GM23338 (cell line): ENCODE results near the gene ADM2. TPM values are rescaled to one million over a fixed set of nuclear protein-coding genes. Genes with fewer than 3 reads are reported as not detected.

Experiments used
- ATAC-seq: fragments of 200-7000 bp; cut with Tn5 transposase; 3 replicates; pipeline ENCODE4 v1.9.1; 2020
- DNase-seq: peaks from one replicate; pipeline ENCODE4 v3.0.0-alpha.2; 2015; ENCODE audit warnings: low spot score
- H2AFZ ChIP-seq: fragments of 200-600 bp; sonication (generic); 2 replicates; pipeline ENCODE4 v1.8.0; 2016; ENCODE audit warnings: antibody characterized with exemption, mild to moderate bottlenecking, moderate library complexity
- H3F3A ChIP-seq: fragments of 200-600 bp; sonication (generic); replicated peaks from 2 replicates; pipeline ENCODE4 v1.8.0; 2017; ENCODE audit warnings: antibody characterized with exemption, mixed run types, low read depth
- H3K27ac ChIP-seq: fragments of 200-600 bp; sonication (generic); 2 replicates; pipeline ENCODE4 v1.6.1; 2016; ENCODE audit warnings: low read depth
- H3K27me3 ChIP-seq: fragments of 200-600 bp; sonication (generic); 2 replicates; pipeline ENCODE4 v1.8.0; 2016; ENCODE audit warnings: mild to moderate bottlenecking, mixed run types, moderate library complexity; ENCODE audit not compliant: insufficient read depth
- H3K36me3 ChIP-seq: fragments of 200-600 bp; sonication (generic); 2 replicates; pipeline ENCODE4 v1.8.0; 2016; ENCODE audit warnings: mild to moderate bottlenecking; ENCODE audit not compliant: insufficient read depth
- H3K4me1 ChIP-seq: fragments of 200-600 bp; sonication (generic); 2 replicates; pipeline ENCODE4 v1.8.0; 2016; ENCODE audit warnings: mild to moderate bottlenecking, moderate library complexity; ENCODE audit not compliant: insufficient read depth
- H3K4me2 ChIP-seq: fragments of 200-600 bp; sonication (generic); 2 replicates; pipeline ENCODE4 v1.7.1; 2017; ENCODE audit warnings: mixed run types
- H3K4me3 ChIP-seq: fragments of 200-600 bp; sonication (generic); 2 replicates; pipeline ENCODE4 v1.6.1; 2016; ENCODE audit warnings: mixed run types
- H3K79me2 ChIP-seq: fragments of 200-600 bp; sonication (generic); replicated peaks from 2 replicates; pipeline ENCODE4 v1.8.0; 2017; ENCODE audit warnings: mild to moderate bottlenecking; ENCODE audit not compliant: insufficient read depth
- H3K9me2 ChIP-seq: fragments of 200-600 bp; sonication (generic); 2 replicates; pipeline ENCODE4 v1.8.0; 2017; ENCODE audit not compliant: insufficient read depth
- H4K20me1 ChIP-seq: fragments of 200-600 bp; sonication (generic); replicated peaks from 2 replicates; pipeline ENCODE4 v1.8.0; 2017; ENCODE audit warnings: mild to moderate bottlenecking; ENCODE audit not compliant: insufficient read depth
- H3K27ac Mint-ChIP-seq: 2 replicates; pipeline ENCODE4 v1.8.0; 2020; ENCODE audit warnings: inconsistent platforms, mild to moderate bottlenecking, moderate library complexity, mixed read lengths
- H3K27me3 Mint-ChIP-seq: 3 replicates; pipeline ENCODE4 v1.8.0; 2022; ENCODE audit warnings: low read depth, mild to moderate bottlenecking, moderate library complexity, mixed read lengths, inconsistent platforms; ENCODE audit not compliant: insufficient read depth, poor library complexity
- H3K36me3 Mint-ChIP-seq: 3 replicates; pipeline ENCODE4 v1.8.0; 2021; ENCODE audit warnings: low read depth, mild to moderate bottlenecking, inconsistent platforms, moderate library complexity, mixed read lengths
- H3K4me1 Mint-ChIP-seq: 3 replicates; pipeline ENCODE4 v1.8.0; 2020; ENCODE audit warnings: mild to moderate bottlenecking, inconsistent platforms, mixed read lengths
- H3K4me3 Mint-ChIP-seq: 3 replicates; pipeline ENCODE4 v1.8.0; 2021; ENCODE audit warnings: moderate library complexity, mild to moderate bottlenecking, inconsistent platforms, mixed read lengths
- H3K9me3 Mint-ChIP-seq: 3 replicates; pipeline ENCODE4 v1.8.0; 2020; ENCODE audit warnings: moderate library complexity, mild to moderate bottlenecking, inconsistent platforms, mixed read lengths
- CREB1 ChIP-seq: fragments of 250-450 bp; sonication (Bioruptor Pico); IDR thresholded peaks from 2 replicates; pipeline ENCODE4 v1.5.0; 2020; ENCODE audit warnings: low read depth, mild to moderate bottlenecking, moderate library complexity
- EZH2phosphoT487 ChIP-seq: fragments of 200-600 bp; sonication (generic); IDR thresholded peaks from one replicate; pipeline ENCODE4 v1.8.1; 2018; ENCODE audit warnings: antibody characterized with exemption; ENCODE audit not compliant: unreplicated experiment
- JUNB ChIP-seq: IDR thresholded peaks from one replicate; pipeline ENCODE4 v1.6.1; 2016; ENCODE audit warnings: antibody characterized with exemption; ENCODE audit not compliant: unreplicated experiment
- NANOG ChIP-seq: IDR thresholded peaks from 2 replicates; pipeline ENCODE4 v1.6.1; 2016; ENCODE audit warnings: antibody characterized with exemption, borderline replicate concordance
- POLR2AphosphoS5 ChIP-seq: IDR thresholded peaks from 2 replicates; pipeline ENCODE4 v1.6.1; 2016; ENCODE audit warnings: antibody characterized with exemption, low read depth
- STAT1 ChIP-seq: IDR thresholded peaks from one replicate; pipeline ENCODE4 v1.6.1; 2016; ENCODE audit warnings: antibody characterized with exemption; ENCODE audit not compliant: unreplicated experiment
- ZNF114 ChIP-seq: fragments of 250-450 bp; sonication (Bioruptor Pico); IDR thresholded peaks from 2 replicates; pipeline ENCODE4 v1.5.0; 2020; ENCODE audit warnings: mild to moderate bottlenecking, moderate library complexity
- ZNF331 ChIP-seq: fragments of 250-450 bp; sonication (Bioruptor Pico); IDR thresholded peaks from 2 replicates; pipeline ENCODE4 v1.5.0; 2020; ENCODE audit warnings: low read depth, mild to moderate bottlenecking, moderate library complexity
- polyA plus RNA-seq: library from polyadenylated mRNA; unstranded; fragments of >200 nt; fragmentation: Nextera tagmentation; extraction: Ambion mirVana; gene quantifications from 2 replicates; pipeline ENCODE4 v1.2.1, GENCODE V29; 2016
- total RNA-seq: library from RNA; depleted of rRNA; stranded (reverse); fragments of >200 nt; shearing (Covaris generic); gene quantifications from 2 replicates; pipeline ENCODE4 v1.2.3, GENCODE V29; 2014
- TF ChIP-seq, protein P1 (sequence below), 2 experiments: fragments of 200-600 bp in 1 of 2; sonication (generic) in 1 of 2; conservative IDR thresholded peaks; 2 replicates each; pipeline versions ENCODE4 v1.5.1 to v1.6.1; 2016 to 2017; ENCODE audit warnings: antibody characterized with exemption in 2 of 2, low read depth in 2 of 2, mild to moderate bottlenecking in 2 of 2, moderate library complexity in 1 of 2
- TF ChIP-seq, protein P2 (sequence below): IDR thresholded peaks from 2 replicates; pipeline ENCODE4 v1.6.1; 2016; ENCODE audit warnings: antibody characterized with exemption

Gene ADM2
- total and polyA plus RNA-seq, 2 experiments from 2014 or later: 3.3 to 7.1 TPM

GRCh38 chr22:50488886-50489285, 7.5 kb downstream of the ADM2 start:
- ATAC-seq: no peak
- H3K36me3 ChIP-seq: no peaks in the 10 kb centered on the region
- H3K4me1 ChIP-seq: no peaks in the 10 kb centered on the region
- H3K27ac ChIP-seq: no peak overlapping the region
- Mint-ChIP-seq H3K4me3 (no peak overlapping the region), H3K27ac (no peak overlapping the region), H3K9me3 (no peaks in the 10 kb centered on the region), H3K4me1 (peaks cover 3% of the 10 kb centered on the region; the same call in 1 of the 3 replicates), H3K27me3 (peaks cover 12% of the 10 kb centered on the region), H3K36me3 (no peaks in the 10 kb centered on the region)
- no peak for TF ChIP-seq JUNB
- no peaks in the 10 kb centered on the region for H4K20me1 ChIP-seq
- H3K9me2 ChIP-seq: no peaks in the 10 kb centered on the region
- no peaks in the 10 kb centered on the region for H3K79me2 ChIP-seq
- H3K27me3 ChIP-seq: no peaks in the 10 kb centered on the region
- H3K4me3 ChIP-seq: no peak overlapping the region
- no peak for DNase-seq
- no peak overlapping the region for H3K4me2 ChIP-seq
- H3F3A ChIP-seq: no peaks in the 10 kb centered on the region
- H2AFZ ChIP-seq: no peak overlapping the region

DNA sequence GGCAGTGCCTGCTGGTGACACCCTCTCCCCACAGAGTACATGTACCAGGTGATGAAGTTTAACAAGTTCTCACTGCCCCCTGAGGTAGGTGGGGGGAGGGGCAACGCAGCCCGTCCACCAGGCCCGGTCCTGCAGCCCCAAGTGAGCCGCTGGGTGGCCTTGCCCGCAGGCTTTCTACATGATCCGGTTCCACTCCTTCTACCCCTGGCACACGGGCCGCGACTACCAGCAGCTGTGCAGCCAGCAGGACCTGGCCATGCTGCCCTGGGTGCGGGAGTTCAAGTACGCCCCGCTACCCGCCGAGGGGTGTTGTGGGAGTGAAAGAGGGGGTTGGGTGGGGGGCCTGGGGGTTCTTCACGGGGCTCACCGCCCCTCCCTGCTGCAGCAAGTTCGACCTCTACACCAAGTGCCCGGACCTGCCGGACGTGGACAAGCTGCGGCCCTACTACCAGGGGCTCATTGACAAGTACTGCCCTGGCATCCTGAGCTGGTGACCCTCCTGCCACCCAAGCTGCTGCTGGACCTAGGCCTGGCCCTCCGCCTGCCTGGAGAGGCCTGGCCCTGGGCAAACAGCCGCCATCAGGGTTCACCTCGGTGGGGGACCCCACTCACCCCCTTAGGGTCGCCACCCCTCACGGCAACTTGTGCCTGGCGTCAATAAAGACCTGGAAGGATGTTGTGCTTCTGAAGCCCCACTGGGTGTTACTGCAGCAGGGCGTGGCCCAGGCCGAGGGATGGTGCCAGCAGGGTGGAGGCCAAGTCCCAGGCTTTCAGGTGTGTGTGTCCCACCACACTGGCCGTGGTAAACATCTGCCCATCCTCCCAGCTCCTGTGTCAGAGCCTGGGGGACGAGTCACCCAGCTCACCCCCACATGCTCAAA, 8.3 kb downstream of the ADM2 start:
- ATAC-seq (no peak; the same call in 2 of the 3 replicates), DNase-seq (no peak)
- no peaks in the 10 kb centered on the region for H3F3A ChIP-seq
- no peaks in the 10 kb centered on the region for H3K9me2 ChIP-seq
- H3K27me3 ChIP-seq: no peaks in the 10 kb centered on the region
- Mint-ChIP-seq H3K4me3 (no peak overlapping the region), H3K9me3 (no peaks in the 10 kb centered on the region), H3K27ac (no peak overlapping the region), H3K36me3 (no peaks in the 10 kb centered on the region), H3K27me3 (peaks cover 13% of the 10 kb centered on the region), H3K4me1 (peaks cover 3% of the 10 kb centered on the region; the same call in 1 of the 3 replicates)
- H3K27ac ChIP-seq: no peak overlapping the region
- no peaks in the 10 kb centered on the region for H4K20me1 ChIP-seq
- H3K4me3 ChIP-seq: no peak overlapping the region
- no peak for TF ChIP-seq ZNF331 (CRISPR knock-in tag)
- TF ChIP-seq NANOG: no peak
- TF ChIP-seq POLR2AphosphoS5: no peak
- TF ChIP-seq STAT1: no peak
- TF ChIP-seq, protein P1, sequence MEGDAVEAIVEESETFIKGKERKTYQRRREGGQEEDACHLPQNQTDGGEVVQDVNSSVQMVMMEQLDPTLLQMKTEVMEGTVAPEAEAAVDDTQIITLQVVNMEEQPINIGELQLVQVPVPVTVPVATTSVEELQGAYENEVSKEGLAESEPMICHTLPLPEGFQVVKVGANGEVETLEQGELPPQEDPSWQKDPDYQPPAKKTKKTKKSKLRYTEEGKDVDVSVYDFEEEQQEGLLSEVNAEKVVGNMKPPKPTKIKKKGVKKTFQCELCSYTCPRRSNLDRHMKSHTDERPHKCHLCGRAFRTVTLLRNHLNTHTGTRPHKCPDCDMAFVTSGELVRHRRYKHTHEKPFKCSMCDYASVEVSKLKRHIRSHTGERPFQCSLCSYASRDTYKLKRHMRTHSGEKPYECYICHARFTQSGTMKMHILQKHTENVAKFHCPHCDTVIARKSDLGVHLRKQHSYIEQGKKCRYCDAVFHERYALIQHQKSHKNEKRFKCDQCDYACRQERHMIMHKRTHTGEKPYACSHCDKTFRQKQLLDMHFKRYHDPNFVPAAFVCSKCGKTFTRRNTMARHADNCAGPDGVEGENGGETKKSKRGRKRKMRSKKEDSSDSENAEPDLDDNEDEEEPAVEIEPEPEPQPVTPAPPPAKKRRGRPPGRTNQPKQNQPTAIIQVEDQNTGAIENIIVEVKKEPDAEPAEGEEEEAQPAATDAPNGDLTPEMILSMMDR (conservative IDR thresholded peaks at IDR 0.05; ENCODE audit: low read depth in 2 of 2): no peak
- no peak for TF ChIP-seq JUNB
- H3K36me3 ChIP-seq: no peaks in the 10 kb centered on the region
- no peak overlapping the region for H2AFZ ChIP-seq
- no peaks in the 10 kb centered on the region for H3K4me1 ChIP-seq
- H3K4me2 ChIP-seq: no peak overlapping the region
- H3K79me2 ChIP-seq: no peaks in the 10 kb centered on the region

DNA sequence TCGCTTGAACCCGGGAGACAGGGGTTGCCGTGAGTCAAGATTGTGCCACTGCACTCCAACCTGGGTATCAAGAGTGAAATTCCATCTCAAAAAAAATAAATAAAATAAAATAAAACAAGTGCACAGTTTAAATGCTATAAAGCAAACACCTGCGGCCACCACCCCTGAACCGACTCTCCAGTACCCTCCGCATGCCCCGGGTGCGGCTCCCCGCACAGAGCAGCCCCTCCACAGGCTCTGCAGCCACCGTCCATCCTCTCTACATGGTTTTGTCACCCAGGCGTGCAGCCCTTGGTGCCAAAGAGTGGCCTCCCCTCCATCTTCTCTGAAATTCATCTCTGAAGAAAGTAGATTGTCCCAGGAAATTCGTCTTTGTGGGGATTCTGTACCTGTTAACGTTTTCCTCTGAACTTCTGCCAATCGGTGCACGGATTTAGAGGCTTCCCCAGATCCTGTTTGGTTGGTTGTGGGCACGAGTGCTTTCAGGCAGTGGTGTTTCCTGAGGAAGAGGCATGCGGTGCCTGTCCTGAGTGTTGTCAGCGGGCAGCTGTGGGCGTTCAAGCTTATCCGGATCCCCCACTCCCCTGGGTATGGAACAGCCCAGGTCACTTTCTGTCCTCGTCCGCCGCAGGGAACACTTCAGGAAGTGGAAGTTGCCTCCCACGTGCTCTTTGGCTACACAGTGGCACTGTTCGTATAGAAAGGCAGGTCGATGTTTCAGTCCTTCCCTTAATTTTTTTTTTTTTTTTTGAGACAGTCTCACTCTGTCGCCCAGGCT, 9.4 kb downstream of the ADM2 start:
- Mint-ChIP-seq H3K4me3 (no peak overlapping the region), H3K27me3 (peaks cover 17% of the 10 kb centered on the region), H3K36me3 (no peaks in the 10 kb centered on the region; the same call in 2 of the 3 replicates), H3K9me3 (no peaks in the 10 kb centered on the region), H3K27ac (no peak overlapping the region), H3K4me1 (no peaks in the 10 kb centered on the region; the same call in 2 of the 3 replicates)
- H4K20me1 ChIP-seq: no peaks in the 10 kb centered on the region
- no peak overlapping the region for H3K4me2 ChIP-seq
- no peaks in the 10 kb centered on the region for H3K79me2 ChIP-seq
- no peaks in the 10 kb centered on the region for H3K36me3 ChIP-seq
- H3K27me3 ChIP-seq: no peaks in the 10 kb centered on the region
- DNase-seq (no peak), ATAC-seq (no peak)
- H3K4me1 ChIP-seq: no peaks in the 10 kb centered on the region
- no peak overlapping the region for H2AFZ ChIP-seq
- H3K27ac ChIP-seq: no peak overlapping the region
- no peaks in the 10 kb centered on the region for H3K9me2 ChIP-seq
- no peak overlapping the region for H3K4me3 ChIP-seq
- TF ChIP-seq POLR2AphosphoS5 (no peak), EZH2phosphoT487 (no peak), CREB1 (CRISPR knock-in tag) (no peak), ZNF114 (CRISPR knock-in tag) (no peak)
- TF ChIP-seq, protein P2, sequence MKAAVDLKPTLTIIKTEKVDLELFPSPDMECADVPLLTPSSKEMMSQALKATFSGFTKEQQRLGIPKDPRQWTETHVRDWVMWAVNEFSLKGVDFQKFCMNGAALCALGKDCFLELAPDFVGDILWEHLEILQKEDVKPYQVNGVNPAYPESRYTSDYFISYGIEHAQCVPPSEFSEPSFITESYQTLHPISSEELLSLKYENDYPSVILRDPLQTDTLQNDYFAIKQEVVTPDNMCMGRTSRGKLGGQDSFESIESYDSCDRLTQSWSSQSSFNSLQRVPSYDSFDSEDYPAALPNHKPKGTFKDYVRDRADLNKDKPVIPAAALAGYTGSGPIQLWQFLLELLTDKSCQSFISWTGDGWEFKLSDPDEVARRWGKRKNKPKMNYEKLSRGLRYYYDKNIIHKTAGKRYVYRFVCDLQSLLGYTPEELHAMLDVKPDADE: no peak
- H3F3A ChIP-seq: no peaks in the 10 kb centered on the region
